Glomerular endothelial cell (primary cell): ENCODE data around the gene MYO1A. TPM values are rescaled to one million over a fixed set of nuclear protein-coding genes. Genes with fewer than 3 reads are reported as not detected.
"Not testable (repeated sequence)": the region's sequence is repeated elsewhere in the genome, so short reads cannot be mapped to it uniquely, and the experiment has no call there.

ENCODE experiments used
- DNase-seq: peaks from one replicate; pipeline ENCODE4 v3.0.0-alpha.2; 2011; ENCODE audit warnings: low read depth, low spot score; ENCODE audit errors: extremely low read depth
- total RNA-seq: library from RNA; depleted of rRNA; stranded (reverse); fragments of >200 nt; gene quantifications from 2 replicates; pipeline ENCODE4 v1.2.3, GENCODE V29; 2015

The MYO1A gene
- total RNA-seq, 1 donor from 2014 or later, result not detected

- DNase-seq, result no peak
Measured at GRCh38 chr12:57048423-57049118, 1.4 kb downstream of the MYO1A start.

DNA sequence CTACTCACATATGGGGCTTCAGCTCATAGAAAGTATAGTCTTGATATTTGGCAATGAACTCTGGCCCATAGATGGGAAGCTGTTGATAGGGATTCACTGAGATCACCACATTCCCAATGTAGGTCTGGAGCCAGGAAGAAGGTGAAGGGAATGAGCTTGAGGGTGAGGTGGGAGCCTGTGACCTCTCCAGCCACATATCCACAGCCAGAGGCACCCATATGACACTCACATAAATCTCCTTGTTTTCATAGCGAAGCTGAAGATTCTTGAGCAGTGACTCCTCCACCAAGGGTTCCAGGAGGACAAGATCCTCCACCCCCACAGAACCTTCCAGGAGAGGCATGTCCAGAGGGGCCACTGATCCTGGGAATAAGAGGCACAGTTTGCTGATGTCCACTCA, 1.9 kb downstream of the MYO1A start:
- no peak for DNase-seq

DNA sequence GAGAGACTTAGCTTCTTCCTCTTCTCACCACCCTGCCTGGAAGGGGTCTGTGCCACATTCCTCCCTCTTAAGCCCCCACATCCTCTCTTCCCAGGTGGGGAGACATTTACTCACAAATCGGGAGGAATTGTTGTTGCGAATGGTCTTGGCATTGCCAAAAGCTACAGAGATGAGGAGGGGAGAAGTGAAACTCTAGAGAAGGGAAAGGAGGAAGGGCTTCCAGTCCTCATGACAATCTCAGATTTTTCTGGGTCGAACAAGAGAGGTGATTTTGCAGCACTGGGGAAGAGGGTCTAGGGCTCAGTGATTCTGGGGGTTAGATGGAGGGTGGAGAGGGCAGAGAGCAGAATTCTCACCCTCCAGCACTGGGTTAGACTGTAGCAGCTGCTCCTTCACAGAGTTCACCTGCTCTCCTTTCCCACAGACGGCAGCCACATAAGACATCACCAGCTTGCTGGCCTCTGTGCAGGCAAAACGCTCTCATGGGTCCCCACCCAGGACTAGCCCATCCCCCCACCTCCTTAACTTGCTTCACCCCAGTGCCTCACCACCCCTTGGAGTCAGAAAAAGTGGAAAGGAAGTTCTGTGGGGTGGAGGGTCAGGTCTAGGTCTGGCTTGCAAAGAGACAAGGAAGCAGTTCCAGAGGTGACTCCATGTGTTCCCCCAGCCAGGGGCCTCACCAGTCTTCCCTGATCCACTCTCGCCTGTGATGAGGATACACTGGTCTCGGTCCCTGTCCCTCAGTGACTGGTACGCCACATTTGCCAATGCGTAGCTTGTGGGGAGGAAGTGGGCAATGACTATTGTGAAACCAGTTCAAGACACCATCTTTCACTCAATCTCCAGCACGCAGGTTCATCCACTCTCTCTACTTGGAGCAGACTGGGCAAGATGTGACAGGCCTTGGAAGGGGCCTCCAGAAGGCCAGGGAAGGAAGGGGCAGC, 2.7 kb downstream of the MYO1A start:
- DNase-seq, result no peak

GRCh38 chr12:57046086-57046791, 3.7 kb downstream of the MYO1A start:
- no peak for DNase-seq

GRCh38 chr12:57044889-57045288, 5.0 kb downstream of the MYO1A start:
- no peak for DNase-seq

GRCh38 chr12:57044468-57044867, 5.5 kb downstream of the MYO1A start:
- DNase-seq, result no peak

- DNase-seq, result no peak
Measured at GRCh38 chr12:57042695-57043094, 7.2 kb downstream of the MYO1A start.

GRCh38 chr12:57040750-57041149, 9.2 kb downstream of the MYO1A start:
- no peak for DNase-seq

DNA sequence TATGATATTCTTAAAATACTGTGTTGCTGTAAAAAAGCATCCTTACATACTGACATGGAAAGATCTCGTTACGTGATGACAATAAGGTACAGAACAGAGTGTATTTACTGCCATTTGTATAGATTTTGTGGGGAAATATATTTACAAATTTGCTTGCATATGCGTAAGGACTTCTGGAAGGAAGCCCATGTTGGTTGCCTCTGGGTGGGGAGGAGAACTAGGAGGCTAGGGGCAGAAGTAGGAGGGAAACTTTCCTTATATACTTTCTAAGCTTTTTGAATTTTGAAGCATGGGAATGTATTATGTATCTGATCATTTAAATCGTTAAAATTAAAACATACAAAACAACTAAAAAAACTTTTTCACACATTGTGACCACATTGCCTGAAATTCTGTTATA, 9.7 kb downstream of the MYO1A start:
- DNase-seq, result no peak

- no peak for DNase-seq
Measured at GRCh38 chr12:57039016-57039798, 10.7 kb downstream of the MYO1A start.

DNA sequence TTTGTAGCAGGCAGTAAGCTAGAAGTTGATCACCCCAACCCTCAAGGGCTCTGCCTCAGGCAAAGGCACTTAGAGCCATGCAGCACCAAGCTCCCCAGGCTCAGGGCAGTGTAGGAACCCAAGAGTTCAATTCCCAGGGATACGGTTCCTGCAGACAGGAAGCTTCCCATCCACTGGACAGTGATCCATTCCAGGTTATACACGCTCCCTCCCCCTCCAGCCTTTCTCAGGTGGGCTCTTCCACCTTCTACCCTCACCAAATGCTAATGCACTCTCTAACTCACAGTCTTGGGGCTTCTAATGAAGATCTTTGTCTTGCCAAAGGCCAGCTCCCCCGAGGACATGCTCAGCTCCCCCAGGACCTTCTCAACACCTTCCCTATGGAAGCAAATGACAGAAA, 12.7 kb downstream of the MYO1A start:
- no peak for DNase-seq

DNA sequence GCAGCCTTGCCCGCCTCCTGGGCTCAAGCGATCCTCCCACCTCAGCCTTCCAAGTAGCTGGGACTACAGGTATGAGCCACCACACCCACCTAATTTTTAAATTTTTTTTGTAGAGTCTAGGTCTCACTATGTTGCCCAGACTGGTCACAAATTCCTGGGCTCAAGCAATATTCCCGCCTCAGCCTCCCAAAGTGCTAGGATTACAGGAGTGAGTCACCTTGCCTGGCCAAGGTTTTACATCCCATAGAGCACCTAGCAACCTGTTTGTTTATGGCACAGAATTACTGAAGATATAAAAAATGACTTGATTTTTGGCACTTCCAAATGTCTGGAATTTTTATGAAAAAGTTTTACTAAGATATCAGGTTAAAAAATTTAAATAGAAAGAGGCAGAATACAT, 16.5 kb downstream of the MYO1A start:
- no peak for DNase-seq

- DNase-seq, result no peak
Measured at GRCh38 chr12:57031789-57032188, 18.1 kb downstream of the MYO1A start.

DNA sequence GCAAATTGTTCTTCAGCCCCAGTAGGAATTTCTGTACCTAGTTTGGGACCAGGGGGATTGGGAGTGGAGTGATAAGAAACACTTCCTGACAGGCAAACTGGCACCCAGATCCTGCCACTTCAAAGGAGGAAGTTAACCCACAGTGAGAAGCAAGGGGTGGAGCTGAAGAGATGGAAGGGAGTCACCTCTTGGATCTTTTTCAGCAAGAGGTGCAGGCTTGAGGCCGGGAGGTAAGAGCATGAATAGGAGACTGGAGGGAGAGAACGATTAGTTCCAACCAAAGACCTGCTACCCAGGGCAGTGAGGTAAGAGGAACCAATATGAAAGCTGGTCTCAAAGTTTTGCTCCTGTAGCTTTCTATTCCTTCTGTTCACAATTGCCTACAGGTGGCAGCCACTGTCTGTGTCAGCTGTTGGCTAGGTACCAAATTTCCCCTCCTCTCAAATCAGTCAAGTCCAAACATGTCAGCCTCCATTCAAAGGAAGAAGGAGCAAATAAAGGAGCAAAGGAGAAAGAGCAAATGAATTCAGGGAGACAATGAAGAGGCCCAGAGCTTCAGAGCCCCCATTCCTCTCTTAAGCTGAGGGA, 18.7 kb downstream of the MYO1A start:
- no peak for DNase-seq

DNA sequence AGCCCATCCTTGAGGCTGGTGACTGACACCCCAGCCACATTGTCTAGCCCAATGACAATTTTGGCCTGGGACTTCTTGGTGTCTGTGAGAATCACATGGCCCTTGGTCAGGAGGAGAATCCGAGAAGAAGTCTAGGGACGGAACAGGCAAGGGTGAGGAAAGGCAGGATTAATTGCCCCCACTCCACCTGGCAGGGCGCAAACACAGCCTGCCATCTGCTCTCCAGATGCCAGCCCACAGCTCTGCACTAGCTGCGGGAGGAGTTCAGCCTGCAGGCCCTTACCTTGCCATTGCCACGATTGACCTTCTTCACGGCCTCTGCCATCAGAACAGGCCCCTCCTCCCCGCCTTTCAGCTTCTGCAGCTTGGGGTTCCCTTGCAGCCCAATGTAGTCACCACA, 20.5 kb downstream of the MYO1A start:
- no peak for DNase-seq

DNA sequence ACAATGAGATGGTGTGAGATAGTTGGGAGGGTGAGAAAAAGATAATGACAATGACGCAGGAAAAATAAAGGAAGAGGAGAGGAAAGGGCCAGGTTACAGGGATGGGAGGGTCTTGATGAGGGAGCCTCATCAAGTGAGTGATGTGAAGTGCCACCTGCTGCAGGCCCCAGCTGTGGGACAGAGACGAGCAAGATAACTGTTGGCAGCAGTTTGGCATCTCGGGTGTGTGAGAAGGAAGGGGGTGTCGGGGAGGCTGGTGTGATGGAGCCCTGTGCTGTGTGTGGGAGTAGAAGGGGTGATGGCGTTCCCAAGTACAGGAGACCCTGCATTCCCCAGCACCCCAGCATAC, 22.1 kb downstream of the MYO1A start:
- DNase-seq, result no peak

DNA sequence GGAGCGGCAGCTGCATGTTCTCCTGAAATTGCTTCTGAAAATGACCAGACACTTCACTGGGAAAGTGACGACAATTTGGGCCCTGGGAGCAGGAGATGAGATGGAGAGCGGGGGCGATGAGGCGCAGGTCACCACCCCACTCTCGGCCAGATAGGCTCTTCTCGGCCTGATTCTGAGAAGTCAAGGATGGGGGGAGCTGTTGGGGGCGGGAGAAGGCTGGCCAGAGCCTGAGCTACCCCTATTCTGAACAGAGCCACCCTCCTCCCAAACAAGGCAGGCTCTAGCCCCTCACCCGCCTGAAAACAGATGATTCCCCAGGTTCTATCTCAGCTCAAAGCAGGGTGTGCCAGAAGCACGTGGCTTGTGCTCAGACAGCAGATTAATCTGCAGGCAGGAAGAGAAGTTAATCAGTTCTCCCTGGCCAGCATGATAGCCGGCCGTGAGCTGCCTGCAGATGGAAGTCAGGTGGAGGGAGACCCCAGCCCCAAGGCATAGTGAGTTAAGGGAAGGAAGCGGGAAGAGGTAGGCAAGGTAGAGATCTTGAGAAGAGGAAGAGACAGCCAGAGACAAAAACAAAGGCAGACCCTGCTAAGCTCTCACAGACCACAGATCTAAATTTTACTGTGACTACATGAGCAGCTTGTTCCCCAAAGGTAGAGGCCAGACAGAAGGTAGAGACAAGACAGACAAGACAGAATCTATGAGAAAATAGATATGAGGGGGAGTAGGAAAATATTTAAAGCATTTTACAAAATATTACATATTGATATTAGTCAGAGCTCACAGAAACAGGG, 22.7 kb downstream of the MYO1A start:
- DNase-seq, result no peak

- DNase-seq, result no peak
Measured at GRCh38 chr12:57025196-57025595, 24.7 kb downstream of the MYO1A start.

DNA sequence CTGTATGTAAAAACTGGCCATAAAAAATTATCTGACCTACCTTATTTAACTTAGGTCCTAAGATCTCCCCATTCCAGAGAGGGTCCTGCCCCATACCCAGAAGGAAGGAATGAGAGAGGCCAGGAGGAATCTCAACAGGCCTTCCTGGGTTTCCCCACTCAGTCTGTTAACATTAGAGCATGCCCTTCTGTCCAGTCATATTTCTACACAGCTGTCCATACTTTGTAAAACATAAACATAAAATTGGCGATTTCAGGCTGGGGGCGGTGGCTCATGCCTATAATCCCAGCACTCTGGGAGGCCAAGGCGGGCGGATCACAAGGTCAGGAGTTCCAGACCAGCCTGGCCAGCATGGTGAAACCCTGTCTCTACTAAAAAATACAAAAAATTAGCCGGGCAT, 27.6 kb downstream of the MYO1A start:
- not testable (repeated sequence) for DNase-seq
